ENCODE measurements around the gene GAA. TPM values are rescaled to one million over a fixed set of nuclear protein-coding genes. Genes with fewer than 3 reads are reported as not detected.

The GAA gene
- polyA plus RNA-seq, 1 of the 3 experiments (the other 2 are of a cell fraction), result 27.3 TPM

DNA sequence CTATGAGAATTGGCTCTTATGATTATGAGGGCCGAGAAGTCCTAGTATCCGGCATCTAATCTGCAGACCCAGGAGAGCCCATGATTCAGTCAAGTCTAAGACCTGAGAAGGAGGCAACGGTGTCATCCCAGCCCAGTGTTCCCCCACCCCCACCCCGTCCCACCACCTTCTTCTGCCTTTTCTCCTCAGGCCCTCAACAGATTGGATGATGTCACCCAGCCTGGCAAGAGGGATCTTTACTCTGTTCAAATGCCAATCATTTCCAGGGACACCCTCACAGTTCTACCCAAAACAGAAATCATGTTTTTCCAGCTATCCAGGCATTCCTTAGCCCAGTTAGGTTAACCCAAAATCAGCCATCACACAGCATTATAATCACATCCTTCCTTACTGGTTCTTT lies 10.0 kb upstream of the GAA start:
- Histone ChIP-seq H3K36me3 (replicated peaks in 1 of 2; ENCODE audit: control insufficient read depth in 1 of 2, insufficient read depth in 2 of 2, low read length in 1 of 2) (no peaks in the 10 kb centered on the region), H3K27me3 (ENCODE audit: insufficient read depth) (no peaks in the 10 kb centered on the region), H3F3A (replicated peaks; ENCODE audit: insufficient read depth) (no peaks in the 10 kb centered on the region), H2AFZ (ENCODE audit: low read depth) (no peak overlapping the region), H3K27ac (ENCODE audit: low read depth in 2 of 2, low read length in 1 of 2) (no peak overlapping the region), H4K20me1 (ENCODE audit: insufficient read depth) (no peaks in the 10 kb centered on the region), H3K4me1 (ENCODE audit: control insufficient read depth in 1 of 2, insufficient read depth in 2 of 2, low read depth in 1 of 2, low read length in 1 of 2) (peaks cover 0 to 5% of the 10 kb centered on the region in 2 experiments; a peak in 1 of 4 replicates), H3K79me2 (ENCODE audit: insufficient read depth) (no peaks in the 10 kb centered on the region), H3K9ac (no peak overlapping the region), H3K9me3 (no peaks in the 10 kb centered on the region), H3K9me2 (no peaks in the 10 kb centered on the region), H3K4me3 (ENCODE audit: low read depth in 2 of 2, low read length in 1 of 2) (no peak overlapping the region), H3K4me2 (no peak overlapping the region)
- DNase-seq, result no peak
- POLR2A ChIA-PET, result no interaction called here
- CTCF ChIA-PET, result interaction anchor here (3.5 to 7.8 kb wide), 2 partner anchors 9 to 10 kb away, joined by 32 to 86 read pairs; partner anchors contain the start of gene GAA
- TF ChIP-seq IRF3 (IDR thresholded peaks at IDR 0.05; ENCODE audit: low read depth, low read length) (no peak), JUND (IDR thresholded peaks at IDR 0.05) (no peak), MEF2A (IDR thresholded peaks at IDR 0.05; ENCODE audit: borderline replicate concordance, low read depth) (no peak), NFIC (IDR thresholded peaks at IDR 0.05; ENCODE audit: borderline replicate concordance) (no peak), RCOR1 (IDR thresholded peaks at IDR 0.05; ENCODE audit: low read length) (no peak), RXRA (IDR thresholded peaks at IDR 0.05; ENCODE audit: borderline replicate concordance, low read depth) (no peak), CTCF (IDR thresholded peaks at IDR 0.05) (no peak), POLR2AphosphoS5 (IDR thresholded peaks at IDR 0.05; ENCODE audit: low read depth, low read length) (no peak), CHD2 (IDR thresholded peaks at IDR 0.05; ENCODE audit: low read length, partially characterized antibody) (no peak)
- TF ChIP-seq, protein P1, sequence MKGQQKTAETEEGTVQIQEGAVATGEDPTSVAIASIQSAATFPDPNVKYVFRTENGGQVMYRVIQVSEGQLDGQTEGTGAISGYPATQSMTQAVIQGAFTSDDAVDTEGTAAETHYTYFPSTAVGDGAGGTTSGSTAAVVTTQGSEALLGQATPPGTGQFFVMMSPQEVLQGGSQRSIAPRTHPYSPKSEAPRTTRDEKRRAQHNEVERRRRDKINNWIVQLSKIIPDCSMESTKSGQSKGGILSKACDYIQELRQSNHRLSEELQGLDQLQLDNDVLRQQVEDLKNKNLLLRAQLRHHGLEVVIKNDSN (IDR thresholded peaks at IDR 0.05; ENCODE audit: borderline replicate concordance, low read depth), result no peak
- WGBS (ENCODE audit: low lambda C conversion rate), result 91% methylated on average over 4 of the region's 4 CpGs

DNA sequence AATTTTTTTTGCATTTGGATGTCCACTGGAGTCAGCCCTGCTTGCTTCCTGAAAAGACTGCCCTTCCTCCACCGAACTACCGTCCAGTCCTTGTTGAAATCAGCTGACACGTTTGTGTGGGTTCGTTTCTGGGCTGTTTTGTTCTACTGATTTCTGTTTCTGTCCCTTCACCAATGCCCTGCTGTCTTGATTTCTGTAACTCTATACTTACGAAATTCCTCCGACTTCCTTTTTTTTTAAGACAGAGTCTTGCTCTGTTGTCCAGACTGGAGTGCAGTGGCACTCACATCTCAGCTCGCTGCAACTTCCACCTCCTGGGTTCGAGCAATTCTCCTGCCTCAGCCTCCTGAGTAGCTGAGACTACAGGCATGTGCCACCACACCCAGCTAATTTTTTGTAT lies 8.4 kb upstream of the GAA start:
- H3K4me3 ChIP-seq (ENCODE audit: low read depth in 2 of 2, low read length in 1 of 2), result no peak overlapping the region
- CTCF ChIA-PET, result interaction anchor here (3.5 to 7.8 kb wide), 2 partner anchors 8 to 10 kb away, joined by 32 to 86 read pairs; partner anchors contain the start of gene GAA

More for the DNA sequence above, 8.4 kb upstream of the GAA start:
- TF ChIP-seq RXRA (IDR thresholded peaks at IDR 0.05; ENCODE audit: borderline replicate concordance, low read depth), result no peak
- TF ChIP-seq NFIC (IDR thresholded peaks at IDR 0.05; ENCODE audit: borderline replicate concordance), result no peak
- TF ChIP-seq ELF1 (IDR thresholded peaks at IDR 0.05), result no peak
- TF ChIP-seq TCF12 (IDR thresholded peaks at IDR 0.05), result no peak
- TF ChIP-seq MEF2A (IDR thresholded peaks at IDR 0.05; ENCODE audit: borderline replicate concordance, low read depth), result no peak
- TF ChIP-seq, protein P1 (IDR thresholded peaks at IDR 0.05; ENCODE audit: borderline replicate concordance, low read depth), result no peak
- TF ChIP-seq, protein P2, sequence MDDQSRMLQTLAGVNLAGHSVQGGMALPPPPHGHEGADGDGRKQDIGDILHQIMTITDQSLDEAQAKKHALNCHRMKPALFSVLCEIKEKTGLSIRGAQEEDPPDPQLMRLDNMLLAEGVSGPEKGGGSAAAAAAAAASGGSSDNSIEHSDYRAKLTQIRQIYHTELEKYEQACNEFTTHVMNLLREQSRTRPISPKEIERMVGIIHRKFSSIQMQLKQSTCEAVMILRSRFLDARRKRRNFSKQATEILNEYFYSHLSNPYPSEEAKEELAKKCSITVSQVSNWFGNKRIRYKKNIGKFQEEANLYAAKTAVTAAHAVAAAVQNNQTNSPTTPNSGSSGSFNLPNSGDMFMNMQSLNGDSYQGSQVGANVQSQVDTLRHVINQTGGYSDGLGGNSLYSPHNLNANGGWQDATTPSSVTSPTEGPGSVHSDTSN (IDR thresholded peaks at IDR 0.05), result no peak
- TF ChIP-seq RAD21 (IDR thresholded peaks at IDR 0.05; ENCODE audit: low read length), result no peak
- TF ChIP-seq FOSL2 (IDR thresholded peaks at IDR 0.05; ENCODE audit: borderline replicate concordance, low read depth), result no peak
- no peak for TF ChIP-seq TEAD4 (IDR thresholded peaks at IDR 0.05; ENCODE audit: borderline replicate concordance, insufficient read depth)
- no peak for TF ChIP-seq SIN3A (IDR thresholded peaks at IDR 0.05; ENCODE audit: borderline replicate concordance, low read depth, low read length)
- no peak for TF ChIP-seq RCOR1 (IDR thresholded peaks at IDR 0.05; ENCODE audit: low read length)
- no peak for TF ChIP-seq EZH2phosphoT487 (IDR thresholded peaks at IDR 0.05; ENCODE audit: borderline replicate concordance, low read depth)
- TF ChIP-seq YY1 (IDR thresholded peaks at IDR 0.05; ENCODE audit: low read depth), result no peak
- no peak for TF ChIP-seq TAF1 (IDR thresholded peaks at IDR 0.05; ENCODE audit: borderline replicate concordance, low read depth, low read length)
- no peak overlapping the region for H3K27ac ChIP-seq (ENCODE audit: low read depth in 2 of 2, low read length in 1 of 2)
- 89% methylated on average over 8 of the region's 8 CpGs for WGBS (ENCODE audit: low lambda C conversion rate)
- POLR2A ChIA-PET, result interaction anchor here (0.9 to 1.0 kb wide), 2 partner anchors 8 to 55 kb away, joined by 3 read pairs; partner anchors contain the start of gene GAA
- H3K4me2 ChIP-seq, result no peak overlapping the region
- no peaks in the 10 kb centered on the region for H4K20me1 ChIP-seq (ENCODE audit: insufficient read depth)
- H3F3A ChIP-seq (replicated peaks; ENCODE audit: insufficient read depth), result no peaks in the 10 kb centered on the region
- no peaks in the 10 kb centered on the region for H3K9me3 ChIP-seq
- H3K9ac ChIP-seq, result no peak overlapping the region
- no peak overlapping the region for H2AFZ ChIP-seq (ENCODE audit: low read depth)
- peaks cover 0 to 16% of the 10 kb centered on the region in 2 experiments; a peak in 1 of 4 replicates for H3K4me1 ChIP-seq (ENCODE audit: control insufficient read depth in 1 of 2, insufficient read depth in 2 of 2, low read depth in 1 of 2, low read length in 1 of 2)
- no peak for DNase-seq
- H3K27me3 ChIP-seq (ENCODE audit: insufficient read depth), result no peaks in the 10 kb centered on the region
- H3K36me3 ChIP-seq (replicated peaks in 1 of 2; ENCODE audit: control insufficient read depth in 1 of 2, insufficient read depth in 2 of 2, low read length in 1 of 2), result no peaks in the 10 kb centered on the region
- H3K9me2 ChIP-seq, result no peaks in the 10 kb centered on the region
- H3K79me2 ChIP-seq (ENCODE audit: insufficient read depth), result no peaks in the 10 kb centered on the region
